HepG2 (cell line): ENCODE results near the gene IFNAR1. TPM values are rescaled to one million over a fixed set of nuclear protein-coding genes. Genes with fewer than 3 reads are reported as not detected.

Experiments used
- ARHGAP35 ChIP-seq: sonication (generic); formaldehyde crosslinking; IDR thresholded peaks from 2 replicates; pipeline ENCODE4 v1.9.0; 2022; ENCODE audit warnings: mild to moderate bottlenecking, inconsistent platforms, moderate library complexity, missing genetic modification reagents, borderline replicate concordance
- ARID2 ChIP-seq: sonication (generic); formaldehyde crosslinking; IDR thresholded peaks from 2 replicates; pipeline ENCODE4 v1.8.1; 2022; ENCODE audit warnings: mild to moderate bottlenecking, missing genetic modification reagents, borderline replicate concordance
- DPF2 ChIP-seq: sonication (generic); formaldehyde crosslinking; IDR thresholded peaks from 2 replicates; pipeline ENCODE4 v1.4.0; 2020; ENCODE audit warnings: mild to moderate bottlenecking, low read depth, missing genetic modification reagents, borderline replicate concordance
- EEA1 ChIP-seq: sonication (generic); formaldehyde crosslinking; IDR thresholded peaks from 2 replicates; pipeline ENCODE4 v1.5.1; 2020; ENCODE audit warnings: mild to moderate bottlenecking, missing genetic modification reagents, borderline replicate concordance
- FLYWCH1 ChIP-seq: sonication (generic); formaldehyde crosslinking; IDR thresholded peaks from 2 replicates; pipeline ENCODE4 v1.8.1; 2023; ENCODE audit warnings: mild to moderate bottlenecking, missing genetic modification reagents
- FOXK2 ChIP-seq: fragments of 450-650 bp; IDR thresholded peaks from 2 replicates; pipeline ENCODE4 v1.6.1; 2016
- HNRNPL ChIP-seq: fragments of 200-400 bp; formaldehyde crosslinking; IDR thresholded peaks from 2 replicates; pipeline ENCODE4 v1.6.1; 2017; ENCODE audit warnings: mild to moderate bottlenecking, low read depth, low read length
- HOXA3 ChIP-seq: sonication (generic); formaldehyde crosslinking; IDR thresholded peaks from 2 replicates; pipeline ENCODE4 v1.5.0; 2020; ENCODE audit warnings: missing genetic modification reagents
- KDM5B ChIP-seq: sonication (generic); formaldehyde crosslinking; IDR thresholded peaks from 2 replicates; pipeline ENCODE4 v1.4.0; 2020; ENCODE audit warnings: missing genetic modification reagents, mild to moderate bottlenecking, borderline replicate concordance
- MEF2D ChIP-seq: sonication (generic); formaldehyde crosslinking; IDR thresholded peaks from 2 replicates; pipeline ENCODE4 v1.5.1; 2020; ENCODE audit warnings: mild to moderate bottlenecking, missing genetic modification reagents
- MTF2 ChIP-seq: sonication (generic); formaldehyde crosslinking; IDR thresholded peaks from 2 replicates; pipeline ENCODE4 v1.5.0; 2020; ENCODE audit warnings: missing genetic modification reagents, borderline replicate concordance
- SRY ChIP-seq: sonication (generic); formaldehyde crosslinking; IDR thresholded peaks from 2 replicates; pipeline ENCODE4 v1.8.0; 2022; ENCODE audit warnings: mild to moderate bottlenecking, missing genetic modification reagents
- TBX2 ChIP-seq: sonication (generic); formaldehyde crosslinking; IDR thresholded peaks from 2 replicates; pipeline ENCODE4 v1.5.0; 2020; ENCODE audit warnings: missing genetic modification reagents, mild to moderate bottlenecking, borderline replicate concordance
- YEATS2 ChIP-seq: sonication (generic); formaldehyde crosslinking; IDR thresholded peaks from 2 replicates; pipeline ENCODE4 v1.4.0; 2020; ENCODE audit warnings: missing genetic modification reagents, borderline replicate concordance
- ZBTB14 ChIP-seq: sonication (generic); formaldehyde crosslinking; IDR thresholded peaks from 2 replicates; pipeline ENCODE4 v1.4.0; 2020; ENCODE audit warnings: missing genetic modification reagents
- ZNF230 ChIP-seq: sonication (generic); formaldehyde crosslinking; IDR thresholded peaks from 2 replicates; pipeline ENCODE4 v1.4.0; 2020; ENCODE audit warnings: mild to moderate bottlenecking, missing genetic modification reagents
- ZNF329 ChIP-seq: sonication (generic); formaldehyde crosslinking; IDR thresholded peaks from 2 replicates; pipeline ENCODE4 v1.9.0; 2021; ENCODE audit warnings: low read depth, mild to moderate bottlenecking, missing genetic modification reagents
- ZNF383 ChIP-seq: sonication (generic); formaldehyde crosslinking; IDR thresholded peaks from 2 replicates; pipeline ENCODE4 v1.4.0; 2020; ENCODE audit warnings: missing genetic modification reagents, mild to moderate bottlenecking, borderline replicate concordance
- ZNF546 ChIP-seq: sonication (generic); formaldehyde crosslinking; conservative IDR thresholded peaks from 2 replicates; pipeline ENCODE4 v1.8.1; 2023; ENCODE audit warnings: mild to moderate bottlenecking, missing genetic modification reagents
- ZNF597 ChIP-seq: sonication (generic); formaldehyde crosslinking; IDR thresholded peaks from 2 replicates; pipeline ENCODE4 v1.5.0; 2020; ENCODE audit warnings: missing genetic modification reagents
- ZNF672 ChIP-seq: sonication (generic); formaldehyde crosslinking; IDR thresholded peaks from 2 replicates; pipeline ENCODE4 v1.8.1; 2022; ENCODE audit warnings: missing genetic modification reagents
- ZNF768 ChIP-seq: sonication (generic); formaldehyde crosslinking; IDR thresholded peaks from 2 replicates; pipeline ENCODE4 v1.4.0; 2020; ENCODE audit warnings: missing genetic modification reagents
- ZNF782 ChIP-seq: sonication (generic); formaldehyde crosslinking; IDR thresholded peaks from 2 replicates; pipeline ENCODE4 v1.4.0; 2020; ENCODE audit warnings: missing genetic modification reagents, mild to moderate bottlenecking, borderline replicate concordance
- ZNF83 ChIP-seq: sonication (generic); formaldehyde crosslinking; IDR thresholded peaks from 2 replicates; pipeline ENCODE4 v1.4.0; 2020; ENCODE audit warnings: missing genetic modification reagents, mild to moderate bottlenecking, borderline replicate concordance
- ZNF850 ChIP-seq: sonication (generic); formaldehyde crosslinking; conservative IDR thresholded peaks from 2 replicates; pipeline ENCODE4 v1.9.0; 2021; ENCODE audit warnings: mild to moderate bottlenecking, missing genetic modification reagents
- ZNF891 ChIP-seq: sonication (generic); formaldehyde crosslinking; IDR thresholded peaks from 2 replicates; pipeline ENCODE4 v1.5.0; 2020; ENCODE audit warnings: mild to moderate bottlenecking, missing genetic modification reagents
- polyA plus RNA-seq, 8 experiments: library from polyadenylated mRNA; depleted of rRNA in 3 of 8; stranded (reverse) in 7 of 8; unstranded in 1 of 8; fragments of >200 nt; fragmentation: Illumina TruSeq in 4 of 8; extraction: Trizol in 4 of 8; gene quantifications; 2 replicates each; pipeline versions ENCODE4 v1.2.1 to v1.2.3, GENCODE V29; 2011 to 2016; ENCODE audit warnings: low read depth in 4 of 8, missing spikeins in 1 of 8, mixed read lengths in 1 of 8; ENCODE audit not compliant: insufficient read depth in 1 of 8
- total RNA-seq, 5 experiments: library from RNA; depleted of rRNA; stranded (reverse); fragments of >200 nt; fragmentation: Illumina TruSeq; extraction: Trizol; gene quantifications; 2 replicates each; pipeline ENCODE4 v1.2.3, GENCODE V29; 2016; ENCODE audit warnings: low read depth in 1 of 5
- TF ChIP-seq, protein P1 (sequence below): IDR thresholded peaks from 2 replicates; pipeline ENCODE4 v1.6.1; 2016; ENCODE audit warnings: missing compliant biosample characterization, missing genetic modification reagents, borderline replicate concordance

Gene IFNAR1
- total and polyA plus RNA-seq, 2 of the 13 experiments (the other 11 are each of a cell fraction or from before 2014, with no cell fraction given), result 6.7 to 9.3 TPM

DNA sequence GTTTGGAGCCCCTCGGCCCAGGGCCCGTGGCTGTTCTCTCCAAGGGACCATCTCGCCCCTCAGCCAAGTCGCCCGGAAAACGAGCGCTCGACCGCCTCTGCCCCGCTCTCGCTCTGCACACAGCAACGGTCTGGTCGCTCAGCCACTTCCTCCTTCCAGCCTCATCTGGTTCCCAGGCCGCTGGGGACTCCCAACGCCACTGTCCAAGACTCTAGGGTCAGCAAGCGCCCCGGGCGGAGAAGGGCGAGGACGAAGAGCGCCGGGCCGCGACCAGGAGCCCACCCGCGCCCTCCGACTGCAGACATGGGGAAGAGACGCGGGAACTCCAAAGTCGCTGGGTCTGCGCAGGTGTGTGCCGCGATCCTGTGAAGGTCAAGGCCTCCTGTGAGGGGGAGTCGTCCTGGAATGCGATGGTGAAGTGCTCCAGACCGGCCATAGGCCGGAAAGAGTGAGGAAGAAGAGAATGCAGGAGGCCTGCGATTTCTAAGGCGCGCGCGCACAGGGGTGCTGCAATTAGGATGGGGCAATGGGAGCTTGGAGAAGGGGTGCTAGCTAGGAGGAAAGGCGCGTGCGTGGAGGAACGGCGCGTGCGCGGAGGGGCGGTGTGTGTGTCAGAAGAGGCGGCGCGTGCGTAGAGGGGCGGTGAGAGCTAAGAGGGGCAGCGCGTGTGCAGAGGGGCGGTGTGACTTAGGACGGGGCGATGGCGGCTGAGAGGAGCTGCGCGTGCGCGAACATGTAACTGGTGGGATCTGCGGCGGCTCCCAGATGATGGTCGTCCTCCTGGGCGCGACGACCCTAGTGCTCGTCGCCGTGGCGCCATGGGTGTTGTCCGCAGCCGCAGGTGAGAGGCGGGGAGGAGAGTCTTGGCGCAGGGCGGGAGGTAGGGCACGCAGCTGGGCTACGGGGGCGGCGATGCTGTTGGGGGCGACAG is at the start of gene IFNAR1 (continued):
- TF ChIP-seq HNRNPL, result peak; percentile 65; the same call in 1 of the 2 replicates
- TF ChIP-seq FLYWCH1 (CRISPR knock-in tag), result 0 out of 2 replicates have a peak, but pooled peaks have one; percentile 80
- TF ChIP-seq ZNF891 (CRISPR knock-in tag), result peak; percentile 81
- TF ChIP-seq MEF2D (CRISPR knock-in tag), result peak; percentile 68; the same call in 1 of the 2 replicates
- TF ChIP-seq ZNF597 (CRISPR knock-in tag), result no peak
- TF ChIP-seq ARHGAP35, result 0 out of 2 replicates have a peak, but pooled peaks have one; percentile 55
- no peak for TF ChIP-seq FOXK2
- TF ChIP-seq ZNF546 (CRISPR knock-in tag), result no peak
- peak; percentile 75; the same call in 1 of the 2 replicates for TF ChIP-seq ZNF383 (CRISPR knock-in tag)
- peak; percentile 41; the same call in 1 of the 2 replicates for TF ChIP-seq MTF2 (CRISPR knock-in tag)
- TF ChIP-seq SRY (CRISPR knock-in tag), result peak; percentile 40; the same call in 1 of the 2 replicates
- TF ChIP-seq, protein P1, sequence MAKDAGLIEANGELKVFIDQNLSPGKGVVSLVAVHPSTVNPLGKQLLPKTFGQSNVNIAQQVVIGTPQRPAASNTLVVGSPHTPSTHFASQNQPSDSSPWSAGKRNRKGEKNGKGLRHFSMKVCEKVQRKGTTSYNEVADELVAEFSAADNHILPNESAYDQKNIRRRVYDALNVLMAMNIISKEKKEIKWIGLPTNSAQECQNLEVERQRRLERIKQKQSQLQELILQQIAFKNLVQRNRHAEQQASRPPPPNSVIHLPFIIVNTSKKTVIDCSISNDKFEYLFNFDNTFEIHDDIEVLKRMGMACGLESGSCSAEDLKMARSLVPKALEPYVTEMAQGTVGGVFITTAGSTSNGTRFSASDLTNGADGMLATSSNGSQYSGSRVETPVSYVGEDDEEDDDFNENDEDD, result peak; percentile 73
- no peak for TF ChIP-seq ZNF83 (CRISPR knock-in tag)
- peak; percentile 81 for TF ChIP-seq ZBTB14
- TF ChIP-seq EEA1 (CRISPR knock-in tag), result 0 out of 2 replicates have a peak, but pooled peaks have one; percentile 28
- peak; percentile 66; the same call in 1 of the 2 replicates for TF ChIP-seq ARID2 (CRISPR knock-in tag)
- peak; percentile 76 for TF ChIP-seq TBX2 (CRISPR knock-in tag)
- TF ChIP-seq KDM5B (CRISPR knock-in tag), result peak; percentile 92; the same call in 1 of the 2 replicates
- peak; percentile 65; the same call in 1 of the 2 replicates for TF ChIP-seq YEATS2 (CRISPR knock-in tag)
- TF ChIP-seq HOXA3 (CRISPR knock-in tag), result peak; percentile 63
- TF ChIP-seq ZNF329 (CRISPR knock-in tag), result peak; percentile 58; the same call in 1 of the 2 replicates
- 0 out of 2 replicates have a peak, but pooled peaks have one; percentile 80 for TF ChIP-seq ZNF850 (CRISPR knock-in tag)
- TF ChIP-seq ZNF672 (CRISPR knock-in tag), result no peak
- TF ChIP-seq ZNF782 (CRISPR knock-in tag), result no peak; the same call in 1 of the 2 replicates
- peak; percentile 95 for TF ChIP-seq ZNF230 (CRISPR knock-in tag)
- TF ChIP-seq DPF2 (CRISPR knock-in tag), result no peak; the same call in none of the 2 replicates
- TF ChIP-seq ZNF768 (CRISPR knock-in tag), result peak; percentile 60
